Inflammatory macrophage treated with lipopolysaccharide for 4 hours (primary cell): Measurements from ENCODE around the gene HSPA6.

Experiments
- DNase-seq: peaks from one replicate; pipeline ENCODE4 v3.0.0-alpha.2; 2020

Gene HSPA6

GRCh38 chr1:161523817-161524741 is at the start of gene HSPA6:
Gene HSPA6, plus strand, starts transcription at chr1:161524540. Its CDS starts 119 bp downstream, at chr1:161524659.
- DNase-seq = peak; percentile 72

DNA sequence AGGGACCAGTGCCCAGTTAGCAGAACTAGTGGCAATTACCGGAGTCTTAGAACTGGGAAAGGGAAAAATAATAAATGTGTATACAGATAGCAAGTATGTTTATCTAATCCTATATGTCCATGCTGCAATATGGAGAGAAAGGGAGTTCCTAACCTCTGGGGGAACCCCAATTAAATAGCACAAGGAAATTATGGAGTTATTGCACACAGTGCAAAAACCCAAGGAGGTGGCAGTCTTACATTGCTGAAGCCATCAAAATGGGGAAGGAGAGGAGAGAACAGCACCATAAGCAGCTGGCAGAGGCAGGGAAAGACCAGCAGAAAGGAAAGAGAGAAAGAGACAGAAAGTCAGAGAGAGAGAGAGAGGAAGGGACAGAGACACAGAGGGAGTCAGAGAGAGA is 46.6 kb upstream of the HSPA6 start:
- peak; percentile 18 for DNase-seq

DNA sequence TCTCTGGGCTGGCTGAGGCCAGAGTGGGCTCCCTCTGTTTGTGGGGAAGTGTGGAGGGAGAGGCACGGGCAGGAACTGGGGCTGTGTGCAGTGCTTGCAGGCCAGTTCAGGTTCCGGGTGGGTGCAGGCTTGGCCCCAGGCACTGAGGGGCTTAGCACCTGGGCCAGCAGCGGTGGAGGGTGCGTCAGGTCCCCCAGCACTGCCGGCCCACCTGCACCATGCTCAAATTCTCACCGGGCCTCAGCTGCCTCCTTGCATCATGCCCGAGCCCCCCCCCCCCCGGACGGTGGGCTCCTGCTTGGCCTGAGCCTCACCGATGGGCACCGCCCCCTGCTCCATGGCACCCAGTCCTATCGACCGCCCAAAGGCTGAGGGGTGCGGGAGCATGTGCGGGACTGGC is 45.4 kb upstream of the HSPA6 start:
- no peak for DNase-seq

- no peak for DNase-seq
Measured at GRCh38 chr1:161480381-161481035, 43.8 kb upstream of the HSPA6 start.

- DNase-seq = no peak
Measured at GRCh38 chr1:161481624-161482392, 42.5 kb upstream of the HSPA6 start.

GRCh38 chr1:161482610-161483009 is 41.7 kb upstream of the HSPA6 start:
- no peak for DNase-seq

DNA sequence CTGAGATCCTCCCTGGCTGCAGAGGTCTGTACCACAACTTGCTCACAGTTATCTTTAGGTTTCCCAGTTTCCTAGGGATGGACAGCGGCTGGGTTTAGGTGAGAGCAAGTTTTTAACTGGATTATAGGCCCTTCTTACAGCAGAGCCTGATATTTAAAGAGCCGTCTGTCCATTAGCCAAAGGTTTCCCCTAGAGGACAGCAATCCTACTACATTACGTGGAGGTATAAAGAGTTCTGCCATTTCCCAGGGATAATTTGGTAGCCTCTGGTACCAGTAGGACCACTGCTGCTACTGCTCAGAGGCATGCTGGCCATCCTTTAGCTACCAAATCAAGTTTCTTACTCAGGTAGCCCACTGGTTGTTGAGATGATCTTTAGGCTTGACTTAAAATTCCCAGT is 41.0 kb upstream of the HSPA6 start:
- DNase-seq = no peak

DNA sequence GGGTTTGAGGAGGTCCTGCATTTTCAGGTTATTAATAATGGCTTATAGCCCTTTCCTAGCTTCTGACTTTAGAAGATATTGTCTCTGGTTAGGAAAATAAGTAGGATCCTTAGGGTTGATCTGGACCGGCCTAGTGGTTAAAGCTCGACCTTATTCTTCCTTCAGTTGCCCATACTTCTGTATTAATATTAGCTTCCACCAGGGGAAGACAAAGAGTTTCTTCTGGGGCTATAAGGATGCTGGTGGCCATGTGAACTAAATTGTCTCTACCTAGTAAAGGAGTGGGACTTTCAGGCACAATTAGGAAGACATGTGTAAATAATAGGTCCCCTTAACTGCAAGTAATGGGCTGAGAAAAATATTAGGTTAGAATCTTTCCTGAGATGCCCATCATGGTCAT is 39.7 kb upstream of the HSPA6 start:
- peak; percentile 47 for DNase-seq

- DNase-seq = peak; percentile 75
Measured at GRCh38 chr1:161486806-161487741, 37.3 kb upstream of the HSPA6 start.

GRCh38 chr1:161491472-161491871 is 32.9 kb upstream of the HSPA6 start:
- peak; percentile 81 for DNase-seq

GRCh38 chr1:161492827-161493226 is 31.5 kb upstream of the HSPA6 start:
- no peak for DNase-seq

GRCh38 chr1:161494091-161494735 is 30.1 kb upstream of the HSPA6 start:
- DNase-seq = no peak

GRCh38 chr1:161495490-161495889 is 28.9 kb upstream of the HSPA6 start:
- no peak for DNase-seq

DNA sequence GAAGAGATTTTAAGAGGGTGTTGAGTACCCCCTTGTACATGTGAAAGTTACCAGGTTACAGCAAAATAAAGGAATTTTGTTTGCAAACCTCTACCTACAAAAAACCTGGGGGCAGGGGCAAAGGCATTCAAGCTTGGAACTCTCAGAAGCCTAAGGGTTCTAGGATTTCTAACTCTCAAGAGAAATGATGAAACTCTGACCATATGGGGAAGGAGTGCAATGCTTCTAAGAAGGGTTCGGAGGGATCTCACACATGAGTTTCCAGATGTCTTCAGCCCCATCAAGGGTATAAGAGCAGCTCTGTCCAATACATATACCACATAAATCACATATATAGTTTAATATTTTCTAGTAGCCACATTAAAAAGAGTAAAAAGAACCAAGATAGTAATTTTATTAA is 26.4 kb upstream of the HSPA6 start:
- peak; percentile 51 for DNase-seq

GRCh38 chr1:161498646-161499045 is 25.7 kb upstream of the HSPA6 start:
- DNase-seq = peak; percentile 42

GRCh38 chr1:161499099-161500039 is 25.0 kb upstream of the HSPA6 start:
- DNase-seq = peak; percentile 91

DNA sequence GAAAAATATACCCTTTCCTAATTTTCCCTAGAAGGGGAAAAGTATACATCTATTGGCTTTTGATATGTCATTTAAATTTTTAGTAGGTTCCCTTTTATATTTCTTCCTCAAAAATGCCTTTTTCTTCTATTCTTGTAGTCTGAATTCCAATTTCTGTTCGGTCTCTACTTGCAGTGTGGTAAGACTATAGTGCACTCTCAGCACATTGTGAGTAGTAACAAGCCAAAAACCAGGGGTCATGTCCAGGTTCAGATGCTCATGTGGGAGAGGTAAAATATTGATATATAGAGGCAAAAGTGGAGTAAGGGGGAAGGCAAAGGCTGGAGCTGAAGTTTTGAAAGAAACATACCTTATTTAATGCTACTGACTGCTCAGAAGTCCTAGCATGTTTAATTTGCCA is 23.1 kb upstream of the HSPA6 start:
- DNase-seq = no peak

DNA sequence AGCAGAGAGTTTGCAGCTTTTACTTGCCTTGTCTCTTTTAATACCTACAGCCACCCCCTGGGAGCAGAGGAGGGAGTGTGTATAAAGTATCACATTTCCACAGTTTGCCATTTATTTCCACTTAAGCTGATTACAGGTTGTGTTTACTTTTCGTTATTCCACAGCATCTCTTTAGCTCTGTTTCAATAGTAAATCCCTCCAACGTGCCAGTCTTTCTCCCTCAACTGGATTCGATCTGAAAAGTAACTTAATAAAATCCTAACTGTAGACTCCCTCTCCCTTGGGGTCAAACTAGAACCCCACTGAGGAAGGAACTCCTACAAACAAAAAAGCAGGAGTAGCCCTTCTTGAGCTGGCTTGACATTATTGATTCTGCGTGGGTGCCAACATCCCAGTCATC is 22.2 kb upstream of the HSPA6 start:
- DNase-seq = no peak

DNA sequence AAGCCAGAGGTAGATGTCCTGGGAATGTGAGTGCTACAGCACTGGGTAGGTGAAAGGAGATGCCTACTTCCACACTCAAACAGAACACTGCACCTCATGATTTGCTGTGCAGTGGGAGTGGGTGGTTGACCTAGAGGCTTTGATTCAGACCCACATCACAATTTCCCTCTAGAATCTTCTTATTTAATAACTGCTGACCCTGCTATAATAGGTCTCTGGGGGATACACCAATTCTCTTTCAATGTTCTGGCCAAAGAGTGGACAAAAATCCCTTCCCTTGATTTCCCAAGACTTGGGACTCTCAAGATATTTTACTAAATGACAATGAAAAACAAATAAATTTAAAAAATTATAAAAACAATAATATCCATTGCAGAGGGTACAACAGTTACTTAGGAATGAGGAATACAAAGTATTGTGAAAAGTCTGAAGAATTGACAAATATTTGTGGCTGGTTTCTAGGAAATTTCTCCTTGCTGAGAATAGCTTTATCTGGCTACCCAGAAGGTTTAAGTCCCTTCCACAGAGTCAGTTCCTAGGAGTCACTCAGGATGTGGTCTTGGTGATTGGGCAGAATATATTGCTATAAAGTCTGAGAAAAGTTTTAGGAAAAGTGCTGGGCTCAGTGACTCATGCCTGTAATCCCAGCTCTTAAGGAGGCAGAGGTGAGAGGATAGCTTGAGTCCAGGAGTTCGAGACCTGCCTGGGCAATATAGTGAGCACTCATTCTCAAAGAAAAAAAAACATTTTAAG is 21.5 kb upstream of the HSPA6 start:
- DNase-seq = no peak

DNA sequence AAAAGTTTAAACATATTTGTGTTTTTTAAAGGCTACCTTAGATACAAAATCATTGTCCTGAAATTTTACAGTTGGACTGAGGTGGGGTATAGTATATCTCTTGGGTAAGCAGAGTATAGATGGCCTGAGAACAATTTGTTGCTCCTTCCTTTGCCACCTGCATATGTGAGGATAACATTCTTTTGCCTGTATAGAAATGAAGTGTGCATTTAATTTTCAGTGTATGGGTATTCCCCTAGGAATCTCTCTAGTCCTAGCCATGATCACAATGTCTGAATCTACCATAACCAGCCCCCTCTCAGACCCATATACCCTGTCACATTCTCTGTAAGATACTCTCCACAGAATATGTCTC is 21.0 kb upstream of the HSPA6 start:
- DNase-seq = no peak
